Fibroblast of villous mesenchyme (primary cell): Measurements from ENCODE around the gene DENND2A. TPM values are rescaled to one million over a fixed set of nuclear protein-coding genes. Genes with fewer than 3 reads are reported as not detected.

Experiments used
- DNase-seq: peaks from one replicate; pipeline ENCODE4 v3.0.0-alpha.2; 2010; ENCODE audit warnings: low read depth
- H3K4me3 ChIP-seq: 2 replicates; pipeline ENCODE4 v1.5.1; 2011; ENCODE audit warnings: low read depth, mild to moderate bottlenecking, low read length
- total RNA-seq: library from RNA; depleted of rRNA; stranded (reverse); fragments of >200 nt; gene quantifications from 2 replicates; pipeline ENCODE4 v1.2.3, GENCODE V29; 2012
- TF ChIP-seq, protein P1 (sequence below): IDR thresholded peaks from 2 replicates; pipeline ENCODE4 v1.5.1; 2012; ENCODE audit warnings: low read depth, mild to moderate bottlenecking, low read length; ENCODE audit not compliant: insufficient read depth

The DENND2A gene
- total RNA-seq, 1 donor: 25.5 TPM

DNA sequence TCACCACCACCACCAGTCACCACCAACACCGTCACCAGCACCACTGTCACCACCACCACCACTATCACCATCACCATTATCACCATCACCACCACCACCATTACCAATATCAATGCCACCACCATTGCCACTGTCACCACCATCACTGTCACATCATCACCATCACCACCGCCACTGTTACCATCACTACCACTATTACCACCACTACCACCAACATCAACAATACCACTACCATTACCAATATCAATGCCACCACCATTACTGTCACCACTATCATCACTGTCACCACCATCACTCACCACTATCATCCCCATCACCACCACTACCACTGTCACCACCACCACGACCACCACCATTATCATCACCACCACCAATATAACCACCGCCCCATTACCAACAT lies 14.0 kb upstream of the DENND2A start:
- no peak for DNase-seq
- H3K4me3 ChIP-seq: no peak overlapping the region
- TF ChIP-seq, protein P1, sequence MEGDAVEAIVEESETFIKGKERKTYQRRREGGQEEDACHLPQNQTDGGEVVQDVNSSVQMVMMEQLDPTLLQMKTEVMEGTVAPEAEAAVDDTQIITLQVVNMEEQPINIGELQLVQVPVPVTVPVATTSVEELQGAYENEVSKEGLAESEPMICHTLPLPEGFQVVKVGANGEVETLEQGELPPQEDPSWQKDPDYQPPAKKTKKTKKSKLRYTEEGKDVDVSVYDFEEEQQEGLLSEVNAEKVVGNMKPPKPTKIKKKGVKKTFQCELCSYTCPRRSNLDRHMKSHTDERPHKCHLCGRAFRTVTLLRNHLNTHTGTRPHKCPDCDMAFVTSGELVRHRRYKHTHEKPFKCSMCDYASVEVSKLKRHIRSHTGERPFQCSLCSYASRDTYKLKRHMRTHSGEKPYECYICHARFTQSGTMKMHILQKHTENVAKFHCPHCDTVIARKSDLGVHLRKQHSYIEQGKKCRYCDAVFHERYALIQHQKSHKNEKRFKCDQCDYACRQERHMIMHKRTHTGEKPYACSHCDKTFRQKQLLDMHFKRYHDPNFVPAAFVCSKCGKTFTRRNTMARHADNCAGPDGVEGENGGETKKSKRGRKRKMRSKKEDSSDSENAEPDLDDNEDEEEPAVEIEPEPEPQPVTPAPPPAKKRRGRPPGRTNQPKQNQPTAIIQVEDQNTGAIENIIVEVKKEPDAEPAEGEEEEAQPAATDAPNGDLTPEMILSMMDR: no peak

DNA sequence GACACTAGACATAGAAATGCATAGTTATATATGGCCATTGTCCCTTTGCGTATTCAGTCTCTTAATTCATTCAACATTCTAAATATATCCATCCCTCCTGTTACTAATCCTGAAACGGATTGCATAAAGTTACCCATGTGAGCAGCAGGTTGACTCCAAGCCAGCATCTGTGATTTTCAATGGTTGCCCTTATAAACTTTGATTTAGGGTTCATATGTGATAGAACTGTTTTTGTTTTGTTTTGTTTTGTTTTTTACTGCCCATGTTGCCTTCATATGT lies 13.4 kb upstream of the DENND2A start:
- no peak for DNase-seq
- no peak overlapping the region for H3K4me3 ChIP-seq
- TF ChIP-seq, protein P1: no peak

DNA sequence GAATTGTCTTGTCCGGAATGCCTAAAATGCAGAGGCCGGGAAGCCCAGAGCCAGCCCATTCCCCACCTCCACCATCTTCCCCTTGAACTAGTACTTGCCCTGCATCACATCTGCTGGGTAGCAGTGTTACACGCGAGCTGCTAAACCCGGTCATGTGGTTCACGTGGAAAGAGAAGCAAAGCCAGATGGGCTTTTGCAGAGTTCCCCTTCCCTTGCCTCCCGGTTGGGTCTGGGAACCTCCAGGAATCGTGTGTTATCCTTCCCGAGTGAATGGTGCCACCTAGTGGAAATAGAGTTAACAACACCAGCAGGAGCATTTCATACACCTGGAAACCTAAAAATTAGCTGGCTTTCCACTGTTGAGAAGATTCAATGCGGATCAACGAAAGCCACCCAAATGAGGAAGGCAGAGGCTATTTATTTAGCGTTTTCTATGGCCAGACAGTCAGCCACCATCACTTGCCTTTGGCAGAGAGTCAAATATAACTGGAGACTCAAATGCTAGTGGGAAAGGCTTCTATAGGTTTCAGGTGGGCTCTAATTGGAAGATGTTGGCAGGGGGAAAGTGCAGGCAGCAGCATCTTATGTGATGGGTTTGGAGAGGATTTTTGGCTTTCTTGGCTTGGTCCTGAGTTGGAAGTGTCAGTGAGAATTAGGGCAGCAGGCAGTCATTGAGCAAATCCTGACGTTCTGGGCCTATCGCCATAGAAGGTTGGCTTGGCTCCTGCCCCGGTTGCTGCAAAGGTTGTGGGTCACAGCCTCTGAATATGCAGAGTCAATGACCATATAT lies 12.9 kb upstream of the DENND2A start:
- peak; percentile 86 for DNase-seq

DNA sequence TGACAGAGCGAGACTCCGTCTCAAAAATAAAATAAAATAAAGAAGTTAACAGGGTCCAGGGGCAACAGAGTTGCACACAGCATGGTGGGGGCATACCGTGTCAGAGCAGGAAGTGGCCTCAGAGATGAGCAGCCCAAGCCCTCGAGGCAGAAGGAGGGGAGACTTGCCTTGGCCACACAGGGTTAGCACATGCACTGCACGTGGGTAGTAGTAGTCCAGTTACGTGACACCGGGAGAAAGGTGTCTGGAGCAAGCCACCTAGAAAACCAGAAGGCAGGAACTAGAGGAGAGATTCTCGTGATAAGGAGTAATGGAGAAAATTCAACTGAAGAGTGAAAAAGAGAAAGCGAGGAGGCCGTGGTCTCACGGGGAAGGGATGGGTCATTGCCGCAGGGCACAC lies 9.8 kb upstream of the DENND2A start:
- H3K4me3 ChIP-seq: no peak overlapping the region
- TF ChIP-seq, protein P1: no peak
- no peak for DNase-seq

More for the DNA sequence above, 12.9 kb upstream of the DENND2A start:
- no peak overlapping the region for H3K4me3 ChIP-seq
- TF ChIP-seq, protein P1: peak; percentile 90

DNA sequence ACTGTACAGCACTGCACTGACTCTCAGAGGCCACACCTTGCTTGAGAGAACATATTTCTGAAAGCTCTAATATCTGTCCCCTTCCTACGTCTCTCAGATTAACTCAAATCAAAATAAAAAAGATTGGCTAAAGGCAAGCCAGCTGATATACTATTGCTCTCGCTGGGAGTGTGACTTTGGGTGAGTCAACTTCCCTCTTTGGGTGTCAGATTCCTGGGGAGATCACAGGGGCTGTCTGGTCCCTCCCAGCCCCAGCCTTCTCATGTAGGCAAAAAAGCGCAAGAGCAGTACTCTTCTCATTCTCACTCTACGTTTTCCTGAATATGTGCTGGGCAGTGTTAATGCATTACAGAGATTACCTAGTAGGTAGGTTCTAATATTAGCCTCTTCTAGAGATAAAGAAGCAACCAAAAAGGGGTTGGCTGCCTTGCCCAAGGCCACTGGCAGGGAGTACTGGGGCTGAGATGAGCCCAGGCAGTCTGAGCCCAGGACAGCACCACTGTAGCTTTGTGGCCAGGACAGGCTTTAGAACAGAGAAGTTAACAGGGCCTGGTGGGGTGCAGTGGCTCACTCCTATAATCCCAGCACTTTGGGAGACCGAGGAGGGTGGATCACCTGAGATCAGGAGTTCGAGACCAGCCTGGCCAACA lies 9.1 kb upstream of the DENND2A start:
- H3K4me3 ChIP-seq: no peak overlapping the region
- TF ChIP-seq, protein P1: no peak
- no peak for DNase-seq

DNA sequence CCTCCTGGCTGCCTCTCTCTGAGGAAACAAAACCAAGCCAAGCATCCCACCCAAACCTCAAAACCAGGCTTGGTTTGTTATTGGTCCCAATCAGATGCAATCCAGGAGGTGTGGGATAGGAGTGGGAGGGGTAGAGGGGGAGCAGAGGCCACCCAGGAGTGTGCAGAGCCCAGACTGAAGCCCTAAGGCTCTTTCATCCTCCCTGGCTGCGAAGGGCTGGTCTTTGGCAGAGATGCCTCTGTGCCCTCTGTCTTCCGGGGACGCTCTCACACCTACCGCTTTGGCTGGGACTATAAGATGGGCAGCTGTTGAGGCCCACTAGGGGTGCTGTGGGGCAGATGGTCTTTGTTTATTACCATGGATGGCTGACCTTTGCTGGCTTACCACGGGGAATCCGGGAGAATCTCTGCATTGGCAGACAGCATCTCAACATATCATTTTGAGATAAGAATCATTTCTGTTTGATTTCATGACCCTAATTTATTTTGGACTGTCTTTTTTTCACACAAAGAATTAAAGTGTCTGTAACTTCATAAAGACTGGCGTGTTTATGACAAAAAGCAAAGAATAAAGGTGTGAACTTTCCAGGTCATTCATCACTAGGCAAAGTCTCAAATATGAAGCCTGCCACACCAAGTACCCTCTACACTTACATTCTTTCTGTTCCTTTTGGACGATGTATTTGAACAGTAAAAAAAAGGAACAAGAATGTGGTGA lies 6.5 kb upstream of the DENND2A start:
- peak; percentile 40 for DNase-seq
- H3K4me3 ChIP-seq: no peak overlapping the region
- TF ChIP-seq, protein P1: peak; percentile 70
